ENCODE measurements around the gene ANGPTL5.
"Not testable (repeated sequence)": the region's sequence is repeated elsewhere in the genome, so short reads cannot be mapped to it uniquely, and the experiment has no call there.

ANGPTL5 gene

DNA sequence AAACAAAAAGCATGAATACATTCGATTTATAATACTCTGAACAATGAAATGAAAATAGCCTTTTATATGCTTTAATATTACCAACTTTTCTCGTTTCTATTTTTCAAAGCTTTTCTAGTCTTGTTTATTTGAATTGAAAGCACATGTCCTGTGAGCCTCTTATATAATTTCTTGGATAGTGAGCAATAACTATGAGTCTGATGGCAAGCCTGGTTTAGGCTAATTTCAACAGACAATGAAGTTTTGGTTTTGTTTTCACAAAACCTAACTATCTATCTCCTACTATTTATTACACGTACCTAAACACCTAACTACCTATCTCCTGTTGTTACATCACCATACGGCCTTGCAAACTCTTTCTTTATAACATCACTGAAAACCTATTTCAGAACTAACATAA, 30.7 kb downstream of the ANGPTL5 start:
- DNase-seq, result no peak

DNA sequence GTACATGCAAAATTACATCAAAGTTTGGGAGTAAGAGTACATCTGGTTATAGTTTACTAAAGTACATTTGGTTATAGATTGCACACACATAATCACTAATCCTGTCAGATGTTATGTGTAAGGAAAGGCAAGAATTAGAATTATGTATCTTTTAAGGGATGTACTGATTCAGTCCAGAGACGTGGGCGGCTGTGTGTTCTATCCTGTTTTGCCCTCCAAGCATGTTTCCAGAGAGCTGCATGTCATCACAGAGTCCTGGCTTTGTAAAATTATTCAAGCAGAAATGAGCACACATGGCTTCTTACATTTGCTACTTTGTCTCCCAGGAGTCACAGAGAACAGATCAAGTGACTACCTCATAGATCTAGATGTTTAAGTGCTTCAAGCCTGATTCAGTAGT, 34.7 kb downstream of the ANGPTL5 start:
- no peak for DNase-seq

DNA sequence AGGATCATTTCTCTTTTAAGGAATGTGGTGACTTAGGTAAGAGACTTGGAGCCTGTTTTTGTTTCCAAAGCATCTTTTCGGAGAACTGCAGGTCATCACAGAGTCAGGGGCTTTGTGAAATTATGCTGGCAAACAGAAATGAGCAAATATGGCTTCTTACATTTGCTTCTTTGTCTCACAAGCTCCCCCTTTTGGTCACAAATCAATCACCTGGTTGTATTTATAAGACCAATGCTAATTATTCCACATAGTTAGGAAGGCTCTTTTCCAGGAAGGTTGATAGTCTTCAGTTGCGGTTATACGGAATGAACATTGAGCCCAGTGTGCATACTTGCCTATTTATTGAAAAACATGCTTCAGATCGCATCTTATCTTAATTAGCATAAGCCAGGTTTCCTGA, 36.1 kb downstream of the ANGPTL5 start:
- peak; percentile 8 for DNase-seq

DNA sequence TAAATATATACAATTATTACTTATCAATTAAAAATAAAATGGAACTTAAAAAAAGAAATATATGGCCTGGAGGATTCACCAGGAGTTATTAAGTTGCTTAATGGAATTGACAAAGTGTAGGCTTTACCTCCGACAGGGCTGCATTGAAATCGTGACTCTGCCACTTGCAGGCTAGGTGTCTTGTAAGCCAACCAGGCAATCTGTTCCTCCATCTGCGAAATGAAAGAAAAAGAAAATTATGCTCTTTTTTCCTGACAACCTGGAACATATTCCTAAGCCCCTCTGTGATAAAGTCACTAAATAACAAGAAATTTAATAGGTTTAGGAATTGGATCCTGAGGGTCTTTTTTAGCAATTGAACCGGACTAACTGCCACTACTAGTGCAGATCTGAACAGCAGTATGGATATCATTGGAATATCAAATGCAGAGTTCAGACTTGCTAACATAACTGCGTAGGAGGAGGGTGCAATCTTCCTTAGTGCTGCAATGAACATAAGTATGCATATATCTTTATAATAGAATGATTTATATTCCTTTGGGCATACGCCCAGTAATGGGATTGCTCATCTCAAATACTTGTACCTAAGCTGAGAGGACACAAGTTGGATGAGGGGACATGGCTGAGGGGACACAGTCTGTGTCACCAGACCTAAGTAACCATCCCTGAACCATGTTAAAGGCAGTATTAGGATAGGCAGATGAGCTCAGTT, 44.0 kb downstream of the ANGPTL5 start:
- DNase-seq, result no peak

DNA sequence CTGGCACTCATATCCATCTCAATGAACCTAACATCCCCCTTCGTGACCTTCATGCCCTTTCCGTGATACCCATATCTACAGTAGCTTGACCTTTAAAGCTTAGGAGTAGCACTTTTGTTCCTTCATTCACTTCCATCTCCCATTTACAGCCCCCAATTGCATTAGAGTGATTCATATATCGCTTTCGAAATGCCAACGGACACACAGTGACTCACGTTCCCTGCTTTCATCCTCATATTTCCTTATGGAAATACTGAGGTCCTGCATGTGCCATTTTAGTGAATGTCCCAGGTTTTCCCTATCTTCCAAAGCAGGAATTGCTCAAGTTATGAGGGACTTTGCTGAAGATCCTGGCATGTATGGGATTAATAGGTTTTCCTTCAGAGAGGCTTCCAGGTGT, 45.8 kb downstream of the ANGPTL5 start:
- DNase-seq, result no peak

DNA sequence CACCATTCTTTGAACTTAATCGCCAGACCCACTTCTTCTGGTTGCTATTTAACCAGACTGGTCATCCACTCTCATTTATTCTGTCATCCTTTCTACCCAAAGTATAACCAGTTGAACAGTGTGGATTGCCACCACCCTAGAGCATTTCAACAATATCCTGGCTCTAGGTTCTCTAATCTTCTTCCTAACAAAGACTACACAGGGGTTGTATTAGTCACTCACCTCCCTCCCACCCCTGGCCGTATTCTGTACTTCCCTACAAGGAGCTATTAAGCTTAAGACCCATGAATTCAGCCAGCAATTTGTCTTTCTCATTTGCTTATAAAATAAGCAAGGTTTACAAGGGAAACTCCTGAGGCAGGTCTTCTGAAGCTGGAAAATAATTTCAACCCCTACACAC, 48.4 kb downstream of the ANGPTL5 start:
- no peak for DNase-seq

DNA sequence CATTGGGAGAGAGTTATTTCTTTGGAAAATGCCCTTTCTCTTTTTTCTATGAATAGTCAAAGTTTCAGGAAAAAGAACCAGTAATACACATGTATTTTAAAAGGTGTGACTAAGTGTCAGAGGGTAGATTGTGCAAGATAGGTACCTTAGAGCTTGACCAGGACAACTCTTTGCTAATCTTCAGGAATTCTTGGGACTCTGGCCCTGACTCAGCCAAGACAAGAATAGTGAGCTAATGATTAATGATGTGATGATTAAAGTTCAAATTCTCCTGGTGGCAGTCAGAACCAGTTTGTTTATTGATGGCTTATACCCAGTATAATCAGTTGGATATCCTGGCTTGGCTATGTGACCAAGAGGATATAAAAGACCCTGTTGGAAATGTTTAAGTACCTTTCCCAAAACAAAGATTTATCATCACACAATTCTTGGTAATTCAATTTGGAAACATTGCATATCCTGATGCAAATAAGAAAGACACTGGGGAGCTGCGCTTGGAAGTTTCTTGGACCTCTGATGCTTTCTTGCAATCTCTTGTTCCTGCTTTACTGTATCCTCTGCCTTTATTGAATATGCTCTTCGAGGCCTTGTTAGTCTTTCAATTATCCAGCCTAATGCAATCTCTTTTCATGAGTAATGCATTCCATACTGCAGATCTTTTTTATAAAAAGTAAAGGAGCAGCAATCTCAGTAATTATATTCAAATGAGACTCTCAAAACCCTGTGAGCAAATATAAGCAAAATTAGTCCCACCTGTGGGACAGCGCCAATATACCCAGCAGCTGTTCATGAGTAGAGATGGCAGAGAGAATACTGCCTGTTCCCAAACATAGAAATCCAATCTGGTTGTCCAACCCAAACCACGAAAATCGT, 49.5 kb downstream of the ANGPTL5 start:
- DNase-seq, result no peak

DNA sequence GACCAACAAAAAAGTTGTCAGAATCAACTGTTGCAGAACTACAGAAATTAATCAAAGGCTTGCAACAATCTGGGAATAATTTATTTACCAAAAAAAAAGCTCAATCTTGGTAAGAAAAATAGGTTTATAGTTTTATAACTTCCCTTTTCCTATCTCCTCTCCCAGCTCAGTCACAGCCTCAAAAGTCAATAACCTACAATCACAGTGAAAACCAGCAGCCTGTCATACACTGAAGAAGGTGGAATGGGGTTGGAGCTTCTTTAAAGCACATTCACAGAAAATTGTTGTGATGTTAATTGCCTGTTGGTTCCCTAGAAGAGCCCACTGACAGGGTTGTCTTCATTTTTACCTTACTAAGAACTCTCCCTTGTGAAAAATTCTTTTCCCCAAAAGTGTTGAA, 52.2 kb downstream of the ANGPTL5 start:
- DNase-seq, result no peak

DNA sequence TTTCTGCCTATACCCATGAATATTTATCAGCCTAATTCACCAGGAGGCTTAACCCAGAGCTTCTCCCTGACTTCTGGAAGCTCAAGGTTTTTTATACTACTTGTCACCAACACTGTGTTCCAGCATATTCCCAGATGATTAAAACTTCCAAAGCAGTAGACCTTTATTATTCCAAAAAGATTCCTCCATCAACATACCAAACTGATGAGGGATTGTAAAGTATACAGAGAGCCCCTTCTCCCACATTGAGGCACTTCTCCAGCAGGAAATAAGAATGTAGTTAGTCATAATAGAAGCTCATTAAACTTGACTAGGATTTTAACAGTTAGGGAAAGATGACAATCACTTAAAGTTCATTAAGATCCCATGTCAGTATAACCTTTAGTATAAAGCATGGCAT, 53.0 kb downstream of the ANGPTL5 start:
- DNase-seq, result no peak

DNA sequence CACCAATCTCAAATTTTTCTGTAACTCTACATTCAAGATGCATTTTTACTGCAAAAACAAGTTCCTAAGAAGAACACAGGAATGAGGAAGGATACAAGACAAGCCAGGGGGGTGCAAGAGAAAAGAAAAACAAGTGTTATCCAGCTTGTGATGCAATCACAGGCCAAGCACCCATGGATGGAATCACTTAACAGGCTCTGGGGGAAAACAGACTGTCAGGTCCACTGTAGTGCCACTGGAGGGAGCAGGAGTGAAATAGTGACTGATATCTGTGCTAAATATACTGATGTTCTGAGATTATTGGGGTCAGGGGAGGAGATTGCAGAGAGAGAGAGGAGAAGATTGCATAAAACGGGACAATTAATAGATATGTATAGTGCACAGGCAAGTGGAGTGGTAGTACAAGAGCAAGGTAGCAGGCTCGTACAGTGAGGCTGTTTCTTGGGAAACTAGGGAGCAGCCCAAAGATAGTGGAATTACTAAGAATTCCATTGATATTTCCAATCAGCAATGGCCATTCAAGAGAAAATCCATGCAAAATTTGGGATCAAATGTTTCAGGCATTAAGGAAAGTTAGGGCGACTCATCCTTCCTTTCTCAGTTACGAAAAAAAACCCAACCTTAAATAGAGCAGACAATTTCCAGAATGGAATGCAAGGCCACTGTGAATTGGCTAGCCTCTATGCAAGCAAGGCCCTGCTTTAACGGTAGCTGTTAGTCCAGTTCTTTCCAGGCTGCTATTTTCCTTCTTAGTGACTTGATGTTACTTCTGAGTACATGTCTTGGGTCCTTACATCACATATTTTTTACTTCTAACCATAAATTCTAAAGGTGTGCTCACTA, 53.7 kb downstream of the ANGPTL5 start:
- DNase-seq, result no peak

DNA sequence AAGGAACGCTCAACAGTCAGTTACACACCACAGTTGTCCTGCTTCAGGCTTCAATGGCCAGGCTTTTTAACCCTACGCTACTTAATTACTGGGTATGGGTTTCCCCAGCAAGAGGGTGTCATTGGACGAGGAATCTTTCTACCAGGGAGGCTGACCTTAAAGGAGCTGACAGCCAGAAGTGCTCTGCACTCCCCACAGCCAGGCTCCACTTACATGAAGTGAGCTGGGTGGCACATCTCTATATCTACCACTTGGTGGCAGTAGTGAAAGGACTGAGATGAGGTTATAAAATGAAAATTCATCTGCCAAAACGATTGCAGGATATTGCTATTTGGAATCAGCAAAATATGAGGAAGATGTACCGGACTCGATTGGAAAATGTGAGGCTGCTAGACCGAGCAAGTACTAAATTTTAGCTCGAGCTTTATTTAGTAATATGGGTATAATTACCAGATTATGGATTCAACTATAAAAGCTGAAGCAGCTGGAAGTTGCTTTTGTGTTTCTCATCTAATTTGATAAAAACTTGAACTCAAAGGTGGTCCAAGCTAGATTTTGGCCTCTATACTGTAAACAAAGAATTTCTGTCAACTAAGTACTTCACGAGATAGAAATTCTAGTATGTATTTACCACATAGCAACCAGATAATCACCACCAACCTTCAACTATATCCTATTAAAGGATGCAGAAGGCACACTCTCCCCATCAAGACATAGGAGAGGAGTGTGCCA, 55.5 kb downstream of the ANGPTL5 start:
- peak; percentile 35 for DNase-seq

DNA sequence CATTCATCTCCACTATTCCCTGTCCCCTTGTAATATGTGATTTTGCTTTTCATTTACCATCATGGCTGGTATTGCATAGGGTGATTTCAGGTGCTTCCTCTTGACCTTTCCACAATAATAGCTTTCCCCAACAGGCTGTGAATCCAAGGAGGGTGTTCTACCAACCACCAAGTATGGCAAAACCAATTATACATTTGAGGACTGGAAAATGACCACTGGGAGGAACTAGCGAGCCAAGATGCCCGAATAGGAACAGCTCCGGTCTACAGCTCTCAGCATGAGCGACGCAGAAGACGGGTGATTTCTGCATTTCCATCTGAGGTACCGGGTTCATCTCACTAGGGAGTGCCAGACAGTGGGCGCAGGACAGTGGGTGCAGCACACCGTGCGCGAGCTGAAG, 64.1 kb downstream of the ANGPTL5 start:
- DNase-seq, result not testable (repeated sequence)

DNA sequence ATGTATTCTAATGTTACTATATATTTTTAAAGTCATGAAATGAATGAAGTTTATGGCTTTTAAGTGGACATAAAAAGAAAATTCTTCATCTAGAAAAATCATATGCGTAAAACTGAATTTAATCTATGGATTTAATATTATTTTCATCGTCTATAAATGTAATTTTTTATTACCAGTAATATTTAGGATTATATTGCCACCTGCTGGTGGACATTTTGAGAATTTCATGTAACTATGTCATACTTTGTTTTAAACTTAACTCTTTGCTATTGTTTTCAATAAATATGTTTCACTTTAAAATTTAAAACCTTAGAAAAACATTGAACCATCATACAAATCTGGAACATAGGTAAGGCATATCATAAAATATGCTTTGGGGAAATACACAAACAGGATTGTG, 68.1 kb downstream of the ANGPTL5 start:
- DNase-seq, result peak; percentile 33

DNA sequence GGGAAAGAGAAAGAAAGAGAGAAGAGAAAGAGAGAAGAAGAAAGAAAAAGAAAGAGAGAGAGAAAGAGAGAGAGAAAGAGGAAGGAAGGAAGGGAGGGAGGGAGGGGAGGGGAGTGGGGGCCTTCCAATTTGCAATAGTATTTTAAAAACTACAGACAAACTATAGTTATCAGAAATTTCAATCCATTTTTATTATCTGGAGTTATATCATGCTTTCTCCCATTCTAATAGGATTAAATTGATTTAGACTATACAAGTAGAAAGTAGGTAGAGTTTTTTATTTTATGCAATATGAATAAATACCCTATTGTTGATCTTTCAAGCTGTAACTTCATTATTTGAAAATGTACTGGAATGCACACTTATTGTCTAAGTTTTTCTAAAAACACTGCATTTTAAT, 71.7 kb downstream of the ANGPTL5 start:
- DNase-seq, result no peak

DNA sequence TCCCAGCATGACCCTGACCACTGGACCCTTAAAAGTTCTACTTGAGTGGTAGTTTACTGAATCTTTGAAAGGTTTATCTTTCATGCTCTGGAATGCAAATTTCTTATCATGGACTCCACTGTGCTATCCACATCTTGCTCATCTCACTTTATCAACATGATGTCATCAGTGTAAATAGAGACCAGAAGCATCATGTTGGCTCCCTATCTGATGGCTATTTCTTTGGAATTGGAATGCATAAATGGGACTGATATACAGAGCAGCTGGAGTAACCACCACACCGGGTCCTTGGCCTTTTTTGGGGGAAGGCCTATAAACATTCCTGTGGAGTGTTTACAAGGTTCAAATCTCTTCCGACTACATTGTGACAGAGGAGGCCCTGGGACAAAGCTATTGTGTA, 75.6 kb downstream of the ANGPTL5 start:
- no peak for DNase-seq
